ENCODE data around the gene PPM1B.

GRCh38 chr2:44195714-44196113 is 27.0 kb downstream of the PPM1B start:
- TF ChIP-seq CTCF (IDR thresholded peaks at IDR 0.05; ENCODE audit: borderline replicate concordance, extremely low read depth, low read length, poor library complexity, severe bottlenecking): no peak
- no peak for TF ChIP-seq EZH2 (IDR thresholded peaks at IDR 0.05; ENCODE audit: borderline replicate concordance, low read depth, low read length, severe bottlenecking)

Data from DND-41 (cell line).